Stomach smooth muscle (tissue), 2 donors: Measurements from ENCODE around the gene STX2.

ENCODE experiments used
- H3K27ac ChIP-seq: one replicate; pipeline ENCODE4 v1.7.0; 2013; ENCODE audit warnings: mild to moderate bottlenecking, low read length, inconsistent platforms
- H3K27me3 ChIP-seq, 2 donors: one replicate each; pipeline ENCODE4 v1.7.0; 2013; ENCODE audit warnings: low read length in 2 of 2; ENCODE audit not compliant: insufficient read depth in 2 of 2, control insufficient read depth in 1 of 2
- H3K36me3 ChIP-seq, 2 donors: one replicate each; pipeline ENCODE4 v1.7.0; 2013; ENCODE audit warnings: low read length in 2 of 2; ENCODE audit not compliant: control insufficient read depth in 2 of 2, insufficient read depth in 2 of 2
- H3K4me1 ChIP-seq: one replicate; pipeline ENCODE4 v1.7.0; 2013; ENCODE audit warnings: low read length; ENCODE audit not compliant: control insufficient read depth, insufficient read depth
- H3K4me3 ChIP-seq, 2 donors: one replicate each; pipeline ENCODE4 v1.7.0; 2013; ENCODE audit warnings: low read length in 2 of 2
- H3K9ac ChIP-seq, 2 donors: one replicate each; pipeline ENCODE4 v1.7.0; 2013; ENCODE audit warnings: low read length in 2 of 2, mild to moderate bottlenecking in 1 of 2
- H3K9me3 ChIP-seq, 2 donors: one replicate each; pipeline ENCODE4 v1.7.0; 2013; ENCODE audit warnings: low read length in 2 of 2; ENCODE audit not compliant: control insufficient read depth in 2 of 2
- donor health status: healthy.
- donor health status: Pancreatic carcinoma.

STX2 gene

GRCh38 chr12:130815028-130815741, 23.9 kb downstream of the STX2 start:
- H3K9me3 ChIP-seq, result no peaks in the 10 kb centered on the region
- no peak overlapping the region for H3K4me3 ChIP-seq
- no peak overlapping the region for H3K27ac ChIP-seq
- peaks cover 16 to 26% of the 10 kb centered on the region in 2 donors for H3K36me3 ChIP-seq
- peaks cover 7% of the 10 kb centered on the region for H3K4me1 ChIP-seq
- H3K9ac ChIP-seq, result no peak overlapping the region
- no peaks in the 10 kb centered on the region for H3K27me3 ChIP-seq

DNA sequence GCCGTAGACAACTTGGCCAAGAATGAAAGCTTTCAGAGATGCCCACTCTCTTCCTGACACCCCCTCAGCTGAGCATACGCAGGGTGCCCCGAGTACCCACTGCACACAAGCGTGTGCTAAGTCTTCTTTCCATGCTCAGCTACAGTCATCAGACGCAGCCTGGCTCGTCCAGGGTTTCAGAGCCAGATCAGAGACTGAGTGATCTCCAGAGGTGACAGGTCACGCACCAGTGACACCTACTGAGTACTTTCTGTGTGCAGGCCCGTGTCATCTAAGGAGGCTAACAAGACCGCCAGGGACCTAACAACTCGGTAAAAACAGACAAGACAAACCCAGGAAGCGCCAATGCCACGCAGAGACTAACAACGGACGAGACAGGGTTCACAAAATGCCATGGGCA, 25.1 kb downstream of the STX2 start:
- peaks cover 16 to 24% of the 10 kb centered on the region in 2 donors for H3K36me3 ChIP-seq
- no peak overlapping the region for H3K27ac ChIP-seq
- H3K9me3 ChIP-seq, result no peaks in the 10 kb centered on the region
- no peaks in the 10 kb centered on the region for H3K27me3 ChIP-seq
- H3K4me1 ChIP-seq, result peaks cover 4% of the 10 kb centered on the region
- no peak overlapping the region for H3K9ac ChIP-seq
- H3K4me3 ChIP-seq, result no peak overlapping the region

DNA sequence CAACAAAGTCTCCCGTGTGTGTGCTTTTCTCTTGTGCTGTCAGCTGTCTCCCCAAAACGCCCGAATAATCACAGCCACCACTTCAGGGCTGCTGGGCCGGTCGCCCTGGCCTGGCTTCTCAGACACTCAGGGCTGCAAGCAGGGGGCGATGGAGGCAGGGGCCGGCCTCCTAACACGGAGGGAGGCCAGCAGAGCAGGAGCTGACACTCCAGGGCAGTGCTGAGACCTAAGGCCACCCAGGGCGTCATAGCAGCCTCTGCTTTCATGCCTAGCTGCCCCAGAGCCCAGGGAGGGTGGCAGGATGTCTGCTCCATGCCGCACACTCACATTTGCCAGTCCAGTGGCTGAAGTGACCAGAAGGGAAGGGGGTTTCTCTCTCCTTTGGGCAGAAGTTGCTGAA, 25.6 kb downstream of the STX2 start:
- H3K4me1 ChIP-seq, result peaks cover under 1% of the 10 kb centered on the region
- no peak overlapping the region for H3K4me3 ChIP-seq
- peaks cover 16 to 24% of the 10 kb centered on the region in 2 donors for H3K36me3 ChIP-seq
- H3K9me3 ChIP-seq, result no peaks in the 10 kb centered on the region
- H3K9ac ChIP-seq, result no peak overlapping the region
- H3K27ac ChIP-seq, result no peak overlapping the region
- no peaks in the 10 kb centered on the region for H3K27me3 ChIP-seq

DNA sequence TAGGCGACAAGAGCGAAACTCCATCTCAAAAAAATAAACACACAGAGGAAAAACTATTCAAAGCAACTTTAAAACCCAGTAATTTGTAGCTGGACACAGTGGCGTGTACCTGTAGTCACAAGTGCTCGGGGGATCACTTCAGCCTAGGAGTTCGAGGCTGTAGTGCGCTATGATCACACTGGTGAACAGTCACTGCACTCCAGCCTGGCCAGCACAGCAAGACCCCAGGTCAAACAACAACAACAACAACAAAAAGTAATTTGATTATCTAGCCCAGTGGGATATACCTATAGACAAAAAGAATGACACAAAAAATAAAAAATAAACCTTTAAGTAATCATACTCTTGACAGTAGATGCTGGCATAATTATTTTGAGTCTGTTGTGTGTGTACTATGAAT, 29.3 kb downstream of the STX2 start:
- H3K27me3 ChIP-seq, result no peaks in the 10 kb centered on the region
- no peak overlapping the region for H3K4me3 ChIP-seq
- H3K36me3 ChIP-seq, result peaks cover 35 to 49% of the 10 kb centered on the region in 2 donors
- H3K27ac ChIP-seq, result no peak overlapping the region
- H3K4me1 ChIP-seq, result no peaks in the 10 kb centered on the region
- no peaks in the 10 kb centered on the region for H3K9me3 ChIP-seq
- no peak overlapping the region for H3K9ac ChIP-seq

- Histone ChIP-seq H3K36me3 (peaks cover 43 to 55% of the 10 kb centered on the region in 2 donors), H3K9me3 (no peaks in the 10 kb centered on the region), H3K4me1 (no peaks in the 10 kb centered on the region), H3K4me3 (no peak overlapping the region), H3K9ac (no peak overlapping the region), H3K27me3 (no peaks in the 10 kb centered on the region), H3K27ac (no peak overlapping the region)
These were observed 31.7 kb downstream of the STX2 start for GRCh38 chr12:130807309-130807708.

DNA sequence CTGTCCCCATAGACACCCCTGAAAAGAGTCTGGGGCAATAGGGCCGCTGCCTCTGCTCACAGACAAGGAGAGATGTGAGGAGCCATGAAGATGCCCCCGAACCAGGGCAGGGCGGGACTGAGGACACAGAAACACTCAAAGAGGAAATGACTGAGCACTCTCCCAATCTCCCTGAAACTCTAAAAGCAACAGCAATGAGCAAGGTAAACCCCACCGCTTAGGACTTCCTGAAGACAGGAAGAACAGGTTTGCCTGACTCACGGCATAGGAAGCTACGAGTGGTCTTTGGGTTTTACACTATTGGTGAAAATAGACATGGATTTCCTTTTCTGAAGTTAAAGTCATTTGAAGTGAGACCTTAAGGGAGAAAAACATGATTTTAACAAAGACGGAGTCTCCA, 32.5 kb downstream of the STX2 start:
- Histone ChIP-seq H3K4me1 (no peaks in the 10 kb centered on the region), H3K4me3 (no peak overlapping the region), H3K27ac (no peak overlapping the region), H3K9ac (no peak overlapping the region), H3K27me3 (no peaks in the 10 kb centered on the region), H3K36me3 (peaks cover 37 to 52% of the 10 kb centered on the region in 2 donors), H3K9me3 (no peaks in the 10 kb centered on the region)

- H3K36me3 ChIP-seq, result peaks cover 40 to 56% of the 10 kb centered on the region in 2 donors
- H3K4me3 ChIP-seq, result no peak overlapping the region
- no peaks in the 10 kb centered on the region for H3K9me3 ChIP-seq
- H3K27ac ChIP-seq, result no peak overlapping the region
- H3K27me3 ChIP-seq, result no peaks in the 10 kb centered on the region
- H3K4me1 ChIP-seq, result no peaks in the 10 kb centered on the region
- H3K9ac ChIP-seq, result no peak overlapping the region
These were observed 33.4 kb downstream of the STX2 start for GRCh38 chr12:130805635-130806034.

DNA sequence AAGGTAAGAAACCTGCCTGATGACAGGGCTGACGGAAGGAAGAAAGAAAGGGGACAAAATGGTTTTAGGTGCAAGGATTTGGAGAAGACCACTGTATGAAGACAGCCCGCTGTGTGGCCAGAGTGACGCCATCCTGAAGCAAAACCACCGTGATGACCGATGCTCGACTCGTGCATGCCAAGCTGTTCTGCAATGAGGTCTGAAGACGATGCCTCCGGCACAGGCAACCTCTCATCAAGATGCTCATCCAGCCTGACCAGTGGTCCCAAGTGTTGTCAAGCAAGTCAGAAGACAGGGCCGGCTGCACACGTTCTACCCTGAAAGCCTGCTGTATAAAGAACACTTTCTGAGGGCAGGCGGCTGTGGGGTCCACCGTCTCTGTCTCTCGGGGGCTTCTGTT, 34.8 kb downstream of the STX2 start:
- no peak overlapping the region for H3K4me3 ChIP-seq
- H3K27ac ChIP-seq, result no peak overlapping the region
- no peak overlapping the region for H3K9ac ChIP-seq
- H3K36me3 ChIP-seq, result peaks cover 49 to 65% of the 10 kb centered on the region in 2 donors
- no peaks in the 10 kb centered on the region for H3K4me1 ChIP-seq
- no peaks in the 10 kb centered on the region for H3K27me3 ChIP-seq
- H3K9me3 ChIP-seq, result no peaks in the 10 kb centered on the region

GRCh38 chr12:130803702-130804101, 35.3 kb downstream of the STX2 start:
- Histone ChIP-seq H3K36me3 (peaks cover 53 to 70% of the 10 kb centered on the region in 2 donors), H3K27ac (no peak overlapping the region), H3K9me3 (no peaks in the 10 kb centered on the region), H3K9ac (no peak overlapping the region), H3K27me3 (no peaks in the 10 kb centered on the region), H3K4me3 (no peak overlapping the region), H3K4me1 (no peaks in the 10 kb centered on the region)

- H3K27me3 ChIP-seq, result no peaks in the 10 kb centered on the region
- H3K9ac ChIP-seq, result no peak overlapping the region
- no peaks in the 10 kb centered on the region for H3K9me3 ChIP-seq
- H3K4me3 ChIP-seq, result no peak overlapping the region
- peaks cover 51 to 59% of the 10 kb centered on the region in 2 donors for H3K36me3 ChIP-seq
- no peak overlapping the region for H3K27ac ChIP-seq
- no peaks in the 10 kb centered on the region for H3K4me1 ChIP-seq
These were observed 38.7 kb downstream of the STX2 start for GRCh38 chr12:130800312-130800711.

- Histone ChIP-seq H3K27ac (no peak overlapping the region), H3K36me3 (peaks cover 44 to 52% of the 10 kb centered on the region in 2 donors), H3K4me3 (no peak overlapping the region), H3K9me3 (no peaks in the 10 kb centered on the region), H3K4me1 (no peaks in the 10 kb centered on the region), H3K27me3 (no peaks in the 10 kb centered on the region), H3K9ac (no peak overlapping the region)
These were observed 40.0 kb downstream of the STX2 start for GRCh38 chr12:130799051-130799450.
